Mesenchymal stem cell (in vitro differentiated cells and primary cell): Measurements from ENCODE around the gene PTPRN2.

ENCODE experiments used
- DNase-seq: peaks from one replicate; pipeline ENCODE4 v3.0.0-alpha.2; 2013
- H2AFZ ChIP-seq: one replicate; pipeline ENCODE4 v1.6.1; 2013; ENCODE audit warnings: low read depth, mild to moderate bottlenecking, control low read depth, inconsistent platforms, low read length, moderate library complexity
- H2AK5ac ChIP-seq: 2 replicates; pipeline ENCODE4 v1.6.1; 2013; ENCODE audit warnings: low read length, moderate library complexity, mild to moderate bottlenecking, inconsistent platforms; ENCODE audit not compliant: severe bottlenecking
- H2BK120ac ChIP-seq: one replicate; pipeline ENCODE4 v1.6.1; 2013; ENCODE audit warnings: low read depth, mild to moderate bottlenecking, inconsistent platforms, low read length, moderate library complexity
- H2BK12ac ChIP-seq, 2 experiments: one replicate each; pipeline ENCODE4 v1.6.1; 2013; ENCODE audit warnings: inconsistent platforms in 2 of 2, low read length in 2 of 2, mild to moderate bottlenecking in 2 of 2, moderate library complexity in 2 of 2, control low read depth in 1 of 2
- H2BK15ac ChIP-seq: one replicate; pipeline ENCODE4 v1.6.1; 2013; ENCODE audit warnings: mild to moderate bottlenecking, low read depth, inconsistent platforms; ENCODE audit not compliant: poor library complexity, severe bottlenecking
- H2BK5ac ChIP-seq: 2 replicates; pipeline ENCODE4 v1.6.1; 2013; ENCODE audit warnings: low read depth, mild to moderate bottlenecking, low read length, control low read depth, inconsistent platforms; ENCODE audit not compliant: poor library complexity, severe bottlenecking
- H3K14ac ChIP-seq, 2 experiments: one replicate each; pipeline ENCODE4 v1.6.1; 2013; ENCODE audit warnings: inconsistent platforms in 2 of 2, low read length in 2 of 2, control low read depth in 1 of 2, mild to moderate bottlenecking in 1 of 2, moderate library complexity in 1 of 2
- H3K18ac ChIP-seq, 2 experiments: one replicate each; pipeline ENCODE4 v1.6.1; 2013; ENCODE audit warnings: inconsistent platforms in 2 of 2, low read length in 2 of 2, control low read depth in 1 of 2, low read depth in 1 of 2, mild to moderate bottlenecking in 1 of 2
- H3K23ac ChIP-seq, 2 experiments: one replicate each; pipeline ENCODE4 v1.6.1; 2013; ENCODE audit warnings: inconsistent platforms in 2 of 2, low read length in 2 of 2, mild to moderate bottlenecking in 2 of 2, moderate library complexity in 2 of 2, control low read depth in 1 of 2
- H3K27ac ChIP-seq: 2 replicates; pipeline ENCODE4 v1.5.1; 2013; ENCODE audit warnings: mild to moderate bottlenecking, moderate library complexity, low read length, control low read depth, inconsistent platforms; ENCODE audit not compliant: poor library complexity, severe bottlenecking
- H3K27me3 ChIP-seq, 2 experiments: 2 replicates each; pipeline versions ENCODE4 v1.6.1 to v1.7.0; 2013; ENCODE audit warnings: low read length in 2 of 2, mild to moderate bottlenecking in 2 of 2, moderate library complexity in 2 of 2, control low read depth in 1 of 2, inconsistent platforms in 1 of 2; ENCODE audit not compliant: control insufficient read depth in 1 of 2, insufficient read depth in 1 of 2
- H3K36me3 ChIP-seq, 2 experiments: 2 replicates each; pipeline versions ENCODE4 v1.6.1 to v1.7.0; 2013; ENCODE audit warnings: low read length in 2 of 2, control low read depth in 1 of 2, inconsistent platforms in 1 of 2, low read depth in 1 of 2, mild to moderate bottlenecking in 1 of 2; ENCODE audit not compliant: insufficient read depth in 2 of 2, control insufficient read depth in 1 of 2
- H3K4ac ChIP-seq, 2 experiments: one replicate each; pipeline ENCODE4 v1.6.1; 2013; ENCODE audit warnings: inconsistent platforms in 2 of 2, low read length in 2 of 2, mild to moderate bottlenecking in 2 of 2, moderate library complexity in 2 of 2, control low read depth in 1 of 2, low read depth in 1 of 2
- H3K4me1 ChIP-seq: 2 replicates; pipeline ENCODE4 v1.6.1; 2013; ENCODE audit warnings: low read depth, low read length, control low read depth; ENCODE audit not compliant: control insufficient read depth, insufficient read depth
- H3K4me2 ChIP-seq: 2 replicates; pipeline ENCODE4 v1.6.1; 2013; ENCODE audit warnings: low read length, mild to moderate bottlenecking, inconsistent platforms; ENCODE audit not compliant: poor library complexity, severe bottlenecking
- H3K4me3 ChIP-seq, 2 experiments: 2 replicates each; pipeline versions ENCODE4 v1.5.1 to v1.7.0; 2013; ENCODE audit warnings: low read length in 2 of 2, mild to moderate bottlenecking in 2 of 2, control low read depth in 1 of 2, low read depth in 1 of 2; ENCODE audit not compliant: insufficient read depth in 1 of 2
- H3K79me1 ChIP-seq: replicated peaks from 2 replicates; pipeline ENCODE4 v1.6.1; 2013; ENCODE audit warnings: mild to moderate bottlenecking, control low read depth, low read length, inconsistent platforms; ENCODE audit not compliant: poor library complexity, severe bottlenecking
- H3K9ac ChIP-seq: 2 replicates; pipeline ENCODE4 v1.7.0; 2013; ENCODE audit warnings: mild to moderate bottlenecking, low read length, moderate library complexity
- H3K9me3 ChIP-seq: 2 replicates; pipeline ENCODE4 v1.7.0; 2013; ENCODE audit warnings: mild to moderate bottlenecking, low read length; ENCODE audit not compliant: control insufficient read depth
- H4K8ac ChIP-seq: one replicate; pipeline ENCODE4 v1.6.1; 2013; ENCODE audit warnings: inconsistent platforms, mild to moderate bottlenecking, low read length, moderate library complexity
- H4K91ac ChIP-seq: one replicate; pipeline ENCODE4 v1.6.1; 2013; ENCODE audit warnings: mild to moderate bottlenecking, low read length, inconsistent platforms
- WGBS: methylation state at CpG from one replicate; pipeline ENCODE4 v1.1.7; 2013; ENCODE audit warnings: mixed read lengths; 5-methylcytosine and 5-hydroxymethylcytosine counted together

Gene PTPRN2

GRCh38 chr7:157498657-157499056 lies 1089.0 kb downstream of the PTPRN2 start:
- H3K9ac ChIP-seq: no peak overlapping the region
- DNase-seq: no peak
- no peak overlapping the region for H4K91ac ChIP-seq
- H3K79me1 ChIP-seq: no peaks in the 10 kb centered on the region
- no peak overlapping the region for H3K4me2 ChIP-seq
- H2BK15ac ChIP-seq: no peak overlapping the region
- H2BK120ac ChIP-seq: no peak overlapping the region
- H3K27ac ChIP-seq: no peak overlapping the region
- H3K18ac ChIP-seq: no peak overlapping the region
- no peak overlapping the region for H2AFZ ChIP-seq
- no peak overlapping the region for H3K23ac ChIP-seq
- H2BK5ac ChIP-seq: no peak overlapping the region
- H3K4me1 ChIP-seq: peaks cover 1% of the 10 kb centered on the region
- no peak overlapping the region for H3K4me3 ChIP-seq
- H3K4ac ChIP-seq: no peak overlapping the region
- H2AK5ac ChIP-seq: no peak overlapping the region
- H2BK12ac ChIP-seq: no peak overlapping the region
- no peak overlapping the region for H4K8ac ChIP-seq
- H3K14ac ChIP-seq: no peak overlapping the region
- no peaks in the 10 kb centered on the region for H3K9me3 ChIP-seq
- no peaks in the 10 kb centered on the region for H3K27me3 ChIP-seq
- 81% methylated on average over 12 of the region's 12 CpGs for WGBS
- H3K36me3 ChIP-seq: no peaks in the 10 kb centered on the region

GRCh38 chr7:157497744-157498651 lies 1089.6 kb downstream of the PTPRN2 start:
- Histone ChIP-seq H2BK120ac (no peak overlapping the region), H3K9ac (no peak overlapping the region), H4K91ac (no peak overlapping the region), H3K4me3 (no peak overlapping the region), H2AK5ac (no peak overlapping the region), H2AFZ (no peak overlapping the region), H2BK5ac (no peak overlapping the region), H3K4me1 (peaks cover 1% of the 10 kb centered on the region), H2BK12ac (no peak overlapping the region), H3K27ac (no peak overlapping the region), H3K79me1 (no peaks in the 10 kb centered on the region), H3K4me2 (no peak overlapping the region), H3K27me3 (no peaks in the 10 kb centered on the region), H2BK15ac (no peak overlapping the region), H3K4ac (no peak overlapping the region), H4K8ac (no peak overlapping the region), H3K23ac (no peak overlapping the region), H3K18ac (no peak overlapping the region), H3K14ac (no peak overlapping the region), H3K36me3 (no peaks in the 10 kb centered on the region), H3K9me3 (no peaks in the 10 kb centered on the region)
- WGBS: 83% methylated on average over 27 of the region's 33 CpGs
- DNase-seq: no peak

- Histone ChIP-seq H2BK120ac (no peak overlapping the region), H3K9ac (no peak overlapping the region), H3K4me3 (no peak overlapping the region), H3K36me3 (no peaks in the 10 kb centered on the region), H3K4me1 (peaks cover 1% of the 10 kb centered on the region), H4K91ac (no peak overlapping the region), H3K9me3 (no peaks in the 10 kb centered on the region), H3K4ac (no peak overlapping the region), H2AFZ (no peak overlapping the region), H2AK5ac (no peak overlapping the region), H3K4me2 (no peak overlapping the region), H3K79me1 (no peaks in the 10 kb centered on the region), H3K14ac (no peak overlapping the region), H3K18ac (no peak overlapping the region), H3K23ac (no peak overlapping the region), H3K27me3 (no peaks in the 10 kb centered on the region), H4K8ac (no peak overlapping the region), H2BK12ac (no peak overlapping the region), H3K27ac (no peak overlapping the region), H2BK15ac (no peak overlapping the region), H2BK5ac (no peak overlapping the region)
- no peak for DNase-seq
- 90% methylated on average over 8 of the region's 8 CpGs for WGBS
These were observed 1090.3 kb downstream of the PTPRN2 start for GRCh38 chr7:157497367-157497743.

- H3K4me1 ChIP-seq: peaks cover 1% of the 10 kb centered on the region
- H2BK12ac ChIP-seq: no peak overlapping the region
- H4K91ac ChIP-seq: no peak overlapping the region
- H3K27me3 ChIP-seq: no peaks in the 10 kb centered on the region
- WGBS: 80% methylated on average over 28 of the region's 31 CpGs
- no peaks in the 10 kb centered on the region for H3K9me3 ChIP-seq
- no peak overlapping the region for H3K9ac ChIP-seq
- H3K79me1 ChIP-seq: no peaks in the 10 kb centered on the region
- H3K36me3 ChIP-seq: no peaks in the 10 kb centered on the region
- no peak overlapping the region for H3K4me2 ChIP-seq
- H3K27ac ChIP-seq: no peak overlapping the region
- H2AFZ ChIP-seq: no peak overlapping the region
- no peak overlapping the region for H3K18ac ChIP-seq
- H3K14ac ChIP-seq: no peak overlapping the region
- no peak for DNase-seq
- no peak overlapping the region for H4K8ac ChIP-seq
- H3K4me3 ChIP-seq: no peak overlapping the region
- H2AK5ac ChIP-seq: no peak overlapping the region
- no peak overlapping the region for H2BK5ac ChIP-seq
- no peak overlapping the region for H3K4ac ChIP-seq
- no peak overlapping the region for H2BK120ac ChIP-seq
- no peak overlapping the region for H2BK15ac ChIP-seq
- no peak overlapping the region for H3K23ac ChIP-seq
These were observed 1091.0 kb downstream of the PTPRN2 start for GRCh38 chr7:157496416-157497275.
